Endothelial cell of umbilical vein (primary cell): Measurements from ENCODE around the gene ACTN1.

Experiments
- CTCF ChIP-seq, 2 donors: IDR thresholded peaks; 1 replicate in 1 of 2; 2 replicates in 1 of 2; pipeline ENCODE4 v1.5.1; 2011; ENCODE audit warnings: low read length in 2 of 2, mild to moderate bottlenecking in 2 of 2, moderate library complexity in 2 of 2, control low read depth in 1 of 2, inconsistent platforms in 1 of 2, low read depth in 1 of 2; ENCODE audit not compliant: insufficient read depth in 1 of 2; ENCODE audit errors: extremely low read depth in 1 of 2
- EZH2 ChIP-seq: IDR thresholded peaks from 2 replicates; pipeline ENCODE4 v1.6.1; 2012; ENCODE audit warnings: borderline replicate concordance, low read depth, mild to moderate bottlenecking, moderate library complexity, low read length, inconsistent platforms; ENCODE audit not compliant: severe bottlenecking
- MAX ChIP-seq: IDR thresholded peaks from 2 replicates; pipeline ENCODE4 v1.6.1; 2011; ENCODE audit not compliant: insufficient read depth, insufficient read length
- MYC ChIP-seq: IDR thresholded peaks from one replicate; pipeline ENCODE4 v1.6.1; 2011; ENCODE audit warnings: mild to moderate bottlenecking, low read depth, low read length
- POLR2A ChIP-seq: IDR thresholded peaks from 2 replicates; pipeline ENCODE4 v1.6.1; 2012; ENCODE audit warnings: low read depth, mild to moderate bottlenecking, control low read depth, low read length

GRCh38 chr14:68834816-68835215 lies 144.3 kb downstream of the ACTN1 start:
- no peak for TF ChIP-seq POLR2A
- no peak for TF ChIP-seq CTCF (IDR thresholded peaks at IDR 0.05; ENCODE audit: extremely low read depth in 1 of 2, insufficient read depth in 1 of 2, low read depth in 1 of 2, low read length in 2 of 2)
- TF ChIP-seq EZH2, result no peak
- no peak for TF ChIP-seq MAX
- no peak for TF ChIP-seq MYC
